ENCODE data around the gene NEB.

Gene NEB

GRCh38 chr2:151761687-151762086, 27.4 kb upstream of the NEB start:
- H3K9me3 ChIP-seq (replicated peaks; ENCODE audit: insufficient read depth, low read length): no peaks in the 10 kb centered on the region
- H3K4me3 ChIP-seq (ENCODE audit: low read length): no peak overlapping the region
- no peaks in the 10 kb centered on the region for H3K4me1 ChIP-seq (ENCODE audit: low read length)
- H4K20me1 ChIP-seq (ENCODE audit: insufficient read depth, low read length): no peaks in the 10 kb centered on the region
- H3K36me3 ChIP-seq (replicated peaks; ENCODE audit: insufficient read depth, low read length): no peaks in the 10 kb centered on the region
- H3K27ac ChIP-seq (ENCODE audit: low read length): no peak overlapping the region
- no peaks in the 10 kb centered on the region for H3F3A ChIP-seq (ENCODE audit: insufficient read depth, low read length)
- TF ChIP-seq CTCF (IDR thresholded peaks at IDR 0.05; ENCODE audit: low read length) (no peak), EZH2phosphoT487 (IDR thresholded peaks at IDR 0.05; ENCODE audit: low read length) (no peak), EZH2 (optimal IDR thresholded peaks at IDR 0.05; ENCODE audit: low read depth, low read length) (no peak)
- no peaks in the 10 kb centered on the region for H3K27me3 ChIP-seq (replicated peaks; ENCODE audit: insufficient read depth, low read length)
- H3K79me2 ChIP-seq (ENCODE audit: low read length): no peaks in the 10 kb centered on the region
- H2AFZ ChIP-seq (ENCODE audit: low read length): no peak overlapping the region
- H3K9ac ChIP-seq (ENCODE audit: low read length): no peak overlapping the region
- DNase-seq: no peak
- no peaks in the 10 kb centered on the region for H3K9me2 ChIP-seq (replicated peaks; ENCODE audit: insufficient read depth, low read length)
- H3K4me2 ChIP-seq (ENCODE audit: low read depth, low read length): no peak overlapping the region

- DNase-seq: no peak
- Histone ChIP-seq H3K9me3 (replicated peaks; ENCODE audit: insufficient read depth, low read length) (no peaks in the 10 kb centered on the region), H3K4me2 (ENCODE audit: low read depth, low read length) (no peak overlapping the region), H3K79me2 (ENCODE audit: low read length) (no peaks in the 10 kb centered on the region), H3K27me3 (replicated peaks; ENCODE audit: insufficient read depth, low read length) (no peaks in the 10 kb centered on the region), H3K4me1 (ENCODE audit: low read length) (no peaks in the 10 kb centered on the region), H3F3A (ENCODE audit: insufficient read depth, low read length) (no peaks in the 10 kb centered on the region), H3K27ac (ENCODE audit: low read length) (no peak overlapping the region), H3K9me2 (replicated peaks; ENCODE audit: insufficient read depth, low read length) (no peaks in the 10 kb centered on the region), H4K20me1 (ENCODE audit: insufficient read depth, low read length) (no peaks in the 10 kb centered on the region), H2AFZ (ENCODE audit: low read length) (no peak overlapping the region), H3K4me3 (ENCODE audit: low read length) (no peak overlapping the region), H3K9ac (ENCODE audit: low read length) (no peak overlapping the region), H3K36me3 (replicated peaks; ENCODE audit: insufficient read depth, low read length) (no peaks in the 10 kb centered on the region)
- TF ChIP-seq EZH2phosphoT487 (IDR thresholded peaks at IDR 0.05; ENCODE audit: low read length) (no peak), CTCF (IDR thresholded peaks at IDR 0.05; ENCODE audit: low read length) (no peak), EZH2 (optimal IDR thresholded peaks at IDR 0.05; ENCODE audit: low read depth, low read length) (no peak)
Observed at GRCh38 chr2:151761193-151761592, 26.9 kb upstream of the NEB start.

- no peak for DNase-seq
- H3K4me3 ChIP-seq (ENCODE audit: low read length): no peak overlapping the region
- H3K4me2 ChIP-seq (ENCODE audit: low read depth, low read length): no peak overlapping the region
- H3K4me1 ChIP-seq (ENCODE audit: low read length): no peaks in the 10 kb centered on the region
- no peak for TF ChIP-seq CTCF (IDR thresholded peaks at IDR 0.05; ENCODE audit: low read length)
- no peak for TF ChIP-seq EZH2 (optimal IDR thresholded peaks at IDR 0.05; ENCODE audit: low read depth, low read length)
- TF ChIP-seq EZH2phosphoT487 (IDR thresholded peaks at IDR 0.05; ENCODE audit: low read length): no peak
- no peak overlapping the region for H3K27ac ChIP-seq (ENCODE audit: low read length)
- no peaks in the 10 kb centered on the region for H3K36me3 ChIP-seq (replicated peaks; ENCODE audit: insufficient read depth, low read length)
- no peak overlapping the region for H3K9ac ChIP-seq (ENCODE audit: low read length)
- H2AFZ ChIP-seq (ENCODE audit: low read length): no peak overlapping the region
- H3K9me3 ChIP-seq (replicated peaks; ENCODE audit: insufficient read depth, low read length): no peaks in the 10 kb centered on the region
- H3K79me2 ChIP-seq (ENCODE audit: low read length): no peaks in the 10 kb centered on the region
- no peaks in the 10 kb centered on the region for H3F3A ChIP-seq (ENCODE audit: insufficient read depth, low read length)
- H3K9me2 ChIP-seq (replicated peaks; ENCODE audit: insufficient read depth, low read length): no peaks in the 10 kb centered on the region
- no peaks in the 10 kb centered on the region for H4K20me1 ChIP-seq (ENCODE audit: insufficient read depth, low read length)
- no peaks in the 10 kb centered on the region for H3K27me3 ChIP-seq (replicated peaks; ENCODE audit: insufficient read depth, low read length)
Observed at GRCh38 chr2:151760139-151760650, 25.9 kb upstream of the NEB start.

Measured in MM.1S (cell line).